KMS-11 (cell line): ENCODE data around the gene CEP41.
A peak's percentile ranks its signal among the peaks of the same experiment; 100 is the strongest.

Experiments
- H2AFZ ChIP-seq: fragments of 200-600 bp; sonication (generic); 2 replicates; pipeline ENCODE4 v1.6.1; 2016; ENCODE audit warnings: antibody characterized with exemption, mixed run types, low read depth
- H3K27ac ChIP-seq: fragments of 200-600 bp; sonication (generic); 2 replicates; pipeline ENCODE4 v1.6.1; 2016; ENCODE audit warnings: mild to moderate bottlenecking, mixed run types
- H3K27me3 ChIP-seq: fragments of 200-600 bp; sonication (generic); 2 replicates; pipeline ENCODE4 v1.6.1; 2017; ENCODE audit warnings: mild to moderate bottlenecking, low read depth, mixed run types, moderate library complexity; ENCODE audit not compliant: insufficient read depth
- H3K36me3 ChIP-seq: fragments of 200-600 bp; sonication (generic); 2 replicates; pipeline ENCODE4 v1.6.1; 2017; ENCODE audit warnings: mild to moderate bottlenecking, mixed run types; ENCODE audit not compliant: insufficient read depth
- H3K4me1 ChIP-seq: fragments of 200-600 bp; sonication (generic); 2 replicates; pipeline ENCODE4 v1.6.1; 2016; ENCODE audit warnings: mild to moderate bottlenecking, low read depth, mixed run types; ENCODE audit not compliant: poor library complexity, severe bottlenecking
- H3K4me2 ChIP-seq: fragments of 200-600 bp; sonication (generic); 2 replicates; pipeline ENCODE4 v1.7.0; 2016; ENCODE audit warnings: mild to moderate bottlenecking, mixed run types
- H3K4me3 ChIP-seq: fragments of 200-600 bp; sonication (generic); IDR thresholded peaks from 2 replicates; pipeline ENCODE4 v1.6.1; 2017; ENCODE audit warnings: low read depth, low read length, mixed read lengths; ENCODE audit not compliant: insufficient read depth
- H3K79me2 ChIP-seq: fragments of 200-600 bp; sonication (generic); 2 replicates; pipeline ENCODE4 v1.6.1; 2016; ENCODE audit warnings: low read depth, mixed run types; ENCODE audit not compliant: insufficient read depth
- H3K9ac ChIP-seq: fragments of 200-600 bp; sonication (generic); 2 replicates; pipeline ENCODE4 v1.6.1; 2016; ENCODE audit warnings: mild to moderate bottlenecking, mixed run types
- H4K20me1 ChIP-seq: fragments of 200-600 bp; sonication (generic); 2 replicates; pipeline ENCODE4 v1.6.1; 2016; ENCODE audit warnings: mild to moderate bottlenecking, mixed run types; ENCODE audit not compliant: insufficient read depth
- CTCF ChIP-seq: fragments of 200-600 bp; sonication (generic); conservative IDR thresholded peaks from 2 replicates; pipeline ENCODE4 v1.6.1; 2017; ENCODE audit warnings: low read depth, mild to moderate bottlenecking, antibody characterized with exemption, low read length, moderate library complexity, mixed read lengths

CEP41 gene

GRCh38 chr7:130349911-130350782 lies 90.7 kb downstream of the CEP41 start:
- Histone ChIP-seq H3K36me3 (no peaks in the 10 kb centered on the region), H3K9ac (no peak overlapping the region), H3K27me3 (no peaks in the 10 kb centered on the region), H3K27ac (no peak overlapping the region), H2AFZ (peak overlapping the region; percentile 23; the same call in 1 of the 2 replicates), H3K4me1 (no peaks in the 10 kb centered on the region), H3K4me3 (no peak overlapping the region), H3K4me2 (no peak overlapping the region), H4K20me1 (no peaks in the 10 kb centered on the region), H3K79me2 (no peaks in the 10 kb centered on the region)
- no peak for TF ChIP-seq CTCF

- Histone ChIP-seq H4K20me1 (no peaks in the 10 kb centered on the region), H3K9ac (no peak overlapping the region), H3K27ac (no peak overlapping the region), H3K4me3 (no peak overlapping the region), H3K36me3 (no peaks in the 10 kb centered on the region), H3K27me3 (no peaks in the 10 kb centered on the region), H3K4me1 (no peaks in the 10 kb centered on the region), H2AFZ (no peak overlapping the region), H3K79me2 (no peaks in the 10 kb centered on the region), H3K4me2 (no peak overlapping the region)
- no peak for TF ChIP-seq CTCF
Observed at GRCh38 chr7:130346941-130347340, 93.9 kb downstream of the CEP41 start.

GRCh38 chr7:130346177-130346905 lies 94.5 kb downstream of the CEP41 start:
- Histone ChIP-seq H3K79me2 (no peaks in the 10 kb centered on the region), H3K4me2 (no peak overlapping the region), H4K20me1 (no peaks in the 10 kb centered on the region), H3K27ac (no peak overlapping the region), H3K27me3 (no peaks in the 10 kb centered on the region), H3K9ac (no peak overlapping the region), H3K4me1 (no peaks in the 10 kb centered on the region), H3K36me3 (no peaks in the 10 kb centered on the region), H3K4me3 (no peak overlapping the region), H2AFZ (no peak overlapping the region)
- no peak for TF ChIP-seq CTCF

GRCh38 chr7:130345725-130346124 lies 95.1 kb downstream of the CEP41 start:
- no peak overlapping the region for H2AFZ ChIP-seq
- H3K4me1 ChIP-seq = no peaks in the 10 kb centered on the region
- no peak for TF ChIP-seq CTCF

More at GRCh38 chr7:130345725-130346124, 95.1 kb downstream of the CEP41 start:
- H3K27ac ChIP-seq = no peak overlapping the region
- no peak overlapping the region for H3K4me2 ChIP-seq
- no peaks in the 10 kb centered on the region for H4K20me1 ChIP-seq
- no peaks in the 10 kb centered on the region for H3K79me2 ChIP-seq
- H3K4me3 ChIP-seq = no peak overlapping the region
- no peak overlapping the region for H3K9ac ChIP-seq
- no peaks in the 10 kb centered on the region for H3K27me3 ChIP-seq
- H3K36me3 ChIP-seq = no peaks in the 10 kb centered on the region
